SK-N-MC (cell line): ENCODE measurements around the gene IP6K1.

Experiments
- EZH2 ChIP-seq: fragments of 200-600 bp; sonication (generic); IDR thresholded peaks from one replicate; pipeline ENCODE4 v1.6.1; 2017; ENCODE audit warnings: antibody characterized with exemption
- POLR2AphosphoS5 ChIP-seq: IDR thresholded peaks from 2 replicates; pipeline ENCODE4 v1.6.1; 2012; ENCODE audit warnings: mild to moderate bottlenecking, low read depth, low read length, borderline replicate concordance

DNA sequence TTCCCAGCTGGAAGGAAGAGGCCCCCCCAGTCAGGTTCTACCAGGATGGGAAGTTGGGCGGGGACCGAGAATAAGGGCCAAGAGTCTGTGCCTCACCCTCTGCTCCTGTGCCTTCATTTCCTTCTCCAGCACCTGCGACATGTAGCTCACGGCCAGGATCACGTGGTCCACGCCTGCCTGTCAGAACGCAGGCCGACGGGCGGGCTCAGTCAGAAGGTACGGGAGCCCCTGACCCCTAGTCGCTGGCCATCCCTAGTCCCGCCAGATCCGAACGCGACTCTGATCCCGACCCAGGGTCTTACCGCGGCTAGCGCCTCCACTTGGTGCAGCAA is 63.1 kb downstream of the IP6K1 start:
- TF ChIP-seq EZH2 = no peak
- TF ChIP-seq POLR2AphosphoS5 = no peak
